Measurements from ENCODE around the gene SYT13.

SYT13 gene, protein sequence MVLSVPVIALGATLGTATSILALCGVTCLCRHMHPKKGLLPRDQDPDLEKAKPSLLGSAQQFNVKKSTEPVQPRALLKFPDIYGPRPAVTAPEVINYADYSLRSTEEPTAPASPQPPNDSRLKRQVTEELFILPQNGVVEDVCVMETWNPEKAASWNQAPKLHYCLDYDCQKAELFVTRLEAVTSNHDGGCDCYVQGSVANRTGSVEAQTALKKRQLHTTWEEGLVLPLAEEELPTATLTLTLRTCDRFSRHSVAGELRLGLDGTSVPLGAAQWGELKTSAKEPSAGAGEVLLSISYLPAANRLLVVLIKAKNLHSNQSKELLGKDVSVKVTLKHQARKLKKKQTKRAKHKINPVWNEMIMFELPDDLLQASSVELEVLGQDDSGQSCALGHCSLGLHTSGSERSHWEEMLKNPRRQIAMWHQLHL

DNA sequence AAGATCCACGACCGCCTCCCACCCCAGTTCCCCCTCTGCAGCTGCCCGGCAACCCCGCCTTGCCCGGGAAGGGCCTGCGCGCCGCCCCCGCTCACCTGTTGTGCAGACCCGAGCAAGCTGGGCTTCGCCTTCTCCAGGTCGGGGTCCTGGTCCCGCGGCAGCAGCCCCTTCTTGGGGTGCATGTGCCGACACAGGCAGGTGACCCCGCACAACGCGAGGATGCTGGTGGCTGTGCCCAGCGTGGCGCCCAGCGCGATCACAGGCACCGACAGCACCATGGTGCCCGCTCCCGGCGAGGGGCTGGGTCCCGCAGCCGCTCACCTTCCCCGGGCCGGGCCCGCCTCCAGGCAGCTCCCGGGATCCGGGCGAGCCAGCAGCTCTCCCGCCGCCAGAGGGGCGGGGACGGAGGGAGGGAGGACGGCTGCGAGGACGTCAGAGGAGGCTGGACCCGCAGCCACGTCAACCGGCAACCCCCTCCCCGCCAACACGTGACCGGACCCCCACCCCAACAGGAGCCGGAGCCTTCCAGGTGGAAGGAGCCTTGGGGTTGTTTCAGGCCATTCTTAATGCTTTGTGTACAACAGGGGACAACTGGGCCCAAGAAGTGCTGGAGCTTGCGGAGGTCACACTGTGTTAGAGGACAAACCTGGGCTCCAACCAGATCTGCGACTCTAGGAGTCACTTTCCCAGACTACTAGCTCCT is at the start of gene SYT13:
SYT13 (minus strand) TSS at position 412 of the 703 bp plus-strand sequence; CDS start at position 278, 134 bp downstream.
- Histone ChIP-seq H2AFZ (ENCODE audit: low read length) (no peak within 1 kb of the TSS), H3K4me1 (ENCODE audit: insufficient read depth, low read length, severe bottlenecking) (no peaks in the 10 kb centered on the region), H3K9me2 (ENCODE audit: low read depth, low read length) (no peaks in the 10 kb centered on the region), H3K9me3 (ENCODE audit: low read length) (no peaks in the 10 kb centered on the region), H3K27ac (ENCODE audit: low read depth, low read length, poor library complexity, severe bottlenecking) (no peak within 1 kb of the TSS), H3K27me3 (ENCODE audit: insufficient read depth, low read length) (no peaks in the 10 kb centered on the region; the same call in 1 of the 2 replicates), H3K36me3 (ENCODE audit: insufficient read depth, low read length) (no peaks in the 10 kb centered on the region), H3K79me2 (ENCODE audit: insufficient read depth, low read length) (no peaks in the 10 kb centered on the region), H4K20me1 (ENCODE audit: insufficient read depth, low read length) (no peaks in the 10 kb centered on the region), H3K4me2 (ENCODE audit: low read length) (no peak within 1 kb of the TSS), H3K9ac (ENCODE audit: low read length) (no peak within 1 kb of the TSS), H3F3A (ENCODE audit: insufficient read depth, low read length) (no peaks in the 10 kb centered on the region), H3K4me3 (ENCODE audit: low read depth, low read length, poor library complexity, severe bottlenecking) (no peak within 1 kb of the TSS)
- TF ChIP-seq, protein P1, sequence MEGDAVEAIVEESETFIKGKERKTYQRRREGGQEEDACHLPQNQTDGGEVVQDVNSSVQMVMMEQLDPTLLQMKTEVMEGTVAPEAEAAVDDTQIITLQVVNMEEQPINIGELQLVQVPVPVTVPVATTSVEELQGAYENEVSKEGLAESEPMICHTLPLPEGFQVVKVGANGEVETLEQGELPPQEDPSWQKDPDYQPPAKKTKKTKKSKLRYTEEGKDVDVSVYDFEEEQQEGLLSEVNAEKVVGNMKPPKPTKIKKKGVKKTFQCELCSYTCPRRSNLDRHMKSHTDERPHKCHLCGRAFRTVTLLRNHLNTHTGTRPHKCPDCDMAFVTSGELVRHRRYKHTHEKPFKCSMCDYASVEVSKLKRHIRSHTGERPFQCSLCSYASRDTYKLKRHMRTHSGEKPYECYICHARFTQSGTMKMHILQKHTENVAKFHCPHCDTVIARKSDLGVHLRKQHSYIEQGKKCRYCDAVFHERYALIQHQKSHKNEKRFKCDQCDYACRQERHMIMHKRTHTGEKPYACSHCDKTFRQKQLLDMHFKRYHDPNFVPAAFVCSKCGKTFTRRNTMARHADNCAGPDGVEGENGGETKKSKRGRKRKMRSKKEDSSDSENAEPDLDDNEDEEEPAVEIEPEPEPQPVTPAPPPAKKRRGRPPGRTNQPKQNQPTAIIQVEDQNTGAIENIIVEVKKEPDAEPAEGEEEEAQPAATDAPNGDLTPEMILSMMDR (IDR thresholded peaks at IDR 0.05; ENCODE audit: low read length): no peak
- TF ChIP-seq EZH2 (IDR thresholded peaks at IDR 0.05; ENCODE audit: borderline replicate concordance, low read length): no peak

DNA sequence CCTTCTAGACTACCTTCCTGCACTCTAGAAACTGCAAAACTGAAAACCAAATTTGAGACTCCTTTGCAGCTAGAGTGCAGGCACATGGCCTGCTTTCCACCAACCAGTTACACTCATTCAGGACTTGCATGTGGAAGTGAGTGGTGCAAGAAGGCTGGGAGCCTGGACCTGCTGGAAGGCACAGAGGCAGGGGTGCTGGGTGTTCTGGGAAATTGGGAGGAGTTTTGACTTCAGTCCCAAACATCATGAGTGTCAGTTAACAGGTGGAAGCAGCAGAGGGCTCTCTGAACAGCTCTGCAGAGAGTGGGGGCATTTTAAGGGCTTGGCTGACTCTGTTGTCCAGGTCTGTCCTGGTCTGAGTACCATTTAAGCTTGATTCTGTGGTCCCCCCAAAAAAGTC is 49.3 kb upstream of the SYT13 start:
- Histone ChIP-seq H3K9me2 (ENCODE audit: low read depth, low read length) (no peaks in the 10 kb centered on the region), H3K27me3 (ENCODE audit: insufficient read depth, low read length) (no peaks in the 10 kb centered on the region), H3K9ac (ENCODE audit: low read length) (no peak overlapping the region), H3K4me1 (ENCODE audit: insufficient read depth, low read length, severe bottlenecking) (peaks cover 54% of the 10 kb centered on the region), H3K4me3 (ENCODE audit: low read depth, low read length, poor library complexity, severe bottlenecking) (no peak overlapping the region), H3K27ac (ENCODE audit: low read depth, low read length, poor library complexity, severe bottlenecking) (peak overlapping the region; percentile 55), H3K36me3 (ENCODE audit: insufficient read depth, low read length) (no peaks in the 10 kb centered on the region), H3K4me2 (ENCODE audit: low read length) (no peak overlapping the region), H4K20me1 (ENCODE audit: insufficient read depth, low read length) (no peaks in the 10 kb centered on the region), H3K79me2 (ENCODE audit: insufficient read depth, low read length) (no peaks in the 10 kb centered on the region), H2AFZ (ENCODE audit: low read length) (no peak overlapping the region), H3K9me3 (ENCODE audit: low read length) (no peaks in the 10 kb centered on the region), H3F3A (ENCODE audit: insufficient read depth, low read length) (no peaks in the 10 kb centered on the region)
- no peak for TF ChIP-seq EZH2 (IDR thresholded peaks at IDR 0.05; ENCODE audit: borderline replicate concordance, low read length)
- TF ChIP-seq, protein P1 (IDR thresholded peaks at IDR 0.05; ENCODE audit: low read length): peak; percentile 8; the same call in 1 of the 2 replicates

DNA sequence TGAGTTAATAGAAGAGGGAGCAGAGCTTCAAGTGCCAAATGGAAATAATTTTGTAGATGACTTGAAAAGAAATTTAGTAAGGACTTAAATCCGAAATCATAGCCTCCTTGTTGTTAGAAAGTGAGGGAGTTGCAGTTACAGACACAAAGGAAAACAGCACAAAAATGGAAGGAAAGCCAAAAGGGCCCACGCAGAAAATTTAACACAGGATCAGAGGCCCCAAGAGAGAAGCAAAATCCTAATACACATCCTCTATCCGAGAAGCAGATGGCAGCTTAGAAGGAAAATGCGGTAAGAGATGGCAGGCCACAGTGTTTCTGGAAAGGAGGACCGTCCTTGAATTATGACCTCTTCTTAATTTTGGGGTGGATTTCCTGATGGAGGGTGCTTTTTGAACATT is 48.7 kb upstream of the SYT13 start:
- no peaks in the 10 kb centered on the region for H3K36me3 ChIP-seq (ENCODE audit: insufficient read depth, low read length)

More for the DNA sequence above, 48.7 kb upstream of the SYT13 start:
- Histone ChIP-seq H3K27ac (ENCODE audit: low read depth, low read length, poor library complexity, severe bottlenecking) (peak overlapping the region; percentile 55), H3K9me2 (ENCODE audit: low read depth, low read length) (no peaks in the 10 kb centered on the region), H2AFZ (ENCODE audit: low read length) (no peak overlapping the region), H4K20me1 (ENCODE audit: insufficient read depth, low read length) (no peaks in the 10 kb centered on the region), H3F3A (ENCODE audit: insufficient read depth, low read length) (no peaks in the 10 kb centered on the region), H3K4me1 (ENCODE audit: insufficient read depth, low read length, severe bottlenecking) (peaks cover 49% of the 10 kb centered on the region), H3K27me3 (ENCODE audit: insufficient read depth, low read length) (no peaks in the 10 kb centered on the region), H3K4me3 (ENCODE audit: low read depth, low read length, poor library complexity, severe bottlenecking) (no peak overlapping the region), H3K9me3 (ENCODE audit: low read length) (no peaks in the 10 kb centered on the region), H3K79me2 (ENCODE audit: insufficient read depth, low read length) (no peaks in the 10 kb centered on the region), H3K9ac (ENCODE audit: low read length) (no peak overlapping the region), H3K4me2 (ENCODE audit: low read length) (no peak overlapping the region)
- TF ChIP-seq EZH2 (IDR thresholded peaks at IDR 0.05; ENCODE audit: borderline replicate concordance, low read length): no peak
- TF ChIP-seq, protein P1 (IDR thresholded peaks at IDR 0.05; ENCODE audit: low read length): no peak

Data from OCI-LY1 (cell line).